Stimulated activated CD4-positive, alpha-beta T cell treated with anti-CD3 and anti-CD28 coated beads, Interleukin-1b, Interleukin-23, amount 100 ng/mL, for 48 hours (primary cell): ENCODE measurements around the gene POLE.

Source experiments
- DNase-seq: peaks from one replicate; pipeline ENCODE4 v3.0.0-alpha.2; 2020

Gene POLE

GRCh38 chr12:132673288-132674179, 13.6 kb downstream of the POLE start:
- DNase-seq: no peak

GRCh38 chr12:132672678-132673077, 14.5 kb downstream of the POLE start:
- DNase-seq: no peak

GRCh38 chr12:132672116-132672515, 15.0 kb downstream of the POLE start:
- no peak for DNase-seq

GRCh38 chr12:132669166-132669879, 17.8 kb downstream of the POLE start:
- no peak for DNase-seq

GRCh38 chr12:132668191-132669088, 18.7 kb downstream of the POLE start:
- no peak for DNase-seq

- no peak for DNase-seq
These were observed 21.3 kb downstream of the POLE start for GRCh38 chr12:132665794-132666193.

- no peak for DNase-seq
These were observed 22.0 kb downstream of the POLE start for GRCh38 chr12:132665149-132665491.

GRCh38 chr12:132664206-132665148, 22.7 kb downstream of the POLE start:
- no peak for DNase-seq

GRCh38 chr12:132662901-132663755, 24.0 kb downstream of the POLE start:
- DNase-seq: no peak

- no peak for DNase-seq
These were observed 25.2 kb downstream of the POLE start for GRCh38 chr12:132661972-132662371.

GRCh38 chr12:132660996-132661395, 26.1 kb downstream of the POLE start:
- DNase-seq: no peak

GRCh38 chr12:132660052-132660451, 27.1 kb downstream of the POLE start:
- no peak for DNase-seq

- no peak for DNase-seq
These were observed 28.0 kb downstream of the POLE start for GRCh38 chr12:132659146-132659545.

GRCh38 chr12:132658149-132658894, 28.8 kb downstream of the POLE start:
- DNase-seq: no peak

GRCh38 chr12:132657004-132657727, 30.0 kb downstream of the POLE start:
- DNase-seq: no peak

- no peak for DNase-seq
These were observed 33.4 kb downstream of the POLE start for GRCh38 chr12:132653567-132654290.

GRCh38 chr12:132651444-132652100, 35.6 kb downstream of the POLE start:
- no peak for DNase-seq

- no peak for DNase-seq
These were observed 37.8 kb downstream of the POLE start for GRCh38 chr12:132649226-132649945.
